ENCODE measurements around the gene PON2.

DNA sequence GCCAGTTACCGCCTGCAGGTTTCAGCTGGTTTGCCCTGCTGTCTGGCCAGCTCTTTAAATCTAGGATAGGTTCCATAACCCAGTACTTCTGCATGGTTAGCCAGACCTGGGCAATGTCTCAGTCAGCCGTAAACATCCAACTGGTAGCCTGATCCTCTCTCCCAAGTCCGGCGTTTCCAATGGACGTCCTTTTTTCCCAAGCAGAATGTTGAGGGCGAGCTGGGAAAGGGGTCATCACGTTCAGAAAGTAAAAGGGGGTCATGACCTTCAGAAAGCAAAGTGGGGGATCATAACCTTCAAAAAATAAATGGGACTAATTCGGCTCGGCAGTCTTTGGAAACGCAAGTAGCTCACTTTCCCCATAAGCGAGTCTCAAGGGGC, 39.1 kb downstream of the PON2 start:
- TF ChIP-seq, protein P1, sequence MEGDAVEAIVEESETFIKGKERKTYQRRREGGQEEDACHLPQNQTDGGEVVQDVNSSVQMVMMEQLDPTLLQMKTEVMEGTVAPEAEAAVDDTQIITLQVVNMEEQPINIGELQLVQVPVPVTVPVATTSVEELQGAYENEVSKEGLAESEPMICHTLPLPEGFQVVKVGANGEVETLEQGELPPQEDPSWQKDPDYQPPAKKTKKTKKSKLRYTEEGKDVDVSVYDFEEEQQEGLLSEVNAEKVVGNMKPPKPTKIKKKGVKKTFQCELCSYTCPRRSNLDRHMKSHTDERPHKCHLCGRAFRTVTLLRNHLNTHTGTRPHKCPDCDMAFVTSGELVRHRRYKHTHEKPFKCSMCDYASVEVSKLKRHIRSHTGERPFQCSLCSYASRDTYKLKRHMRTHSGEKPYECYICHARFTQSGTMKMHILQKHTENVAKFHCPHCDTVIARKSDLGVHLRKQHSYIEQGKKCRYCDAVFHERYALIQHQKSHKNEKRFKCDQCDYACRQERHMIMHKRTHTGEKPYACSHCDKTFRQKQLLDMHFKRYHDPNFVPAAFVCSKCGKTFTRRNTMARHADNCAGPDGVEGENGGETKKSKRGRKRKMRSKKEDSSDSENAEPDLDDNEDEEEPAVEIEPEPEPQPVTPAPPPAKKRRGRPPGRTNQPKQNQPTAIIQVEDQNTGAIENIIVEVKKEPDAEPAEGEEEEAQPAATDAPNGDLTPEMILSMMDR (conservative IDR thresholded peaks at IDR 0.05; ENCODE audit: low read length), result no peak
- TF ChIP-seq EZH2phosphoT487 (IDR thresholded peaks at IDR 0.05; ENCODE audit: borderline replicate concordance, low read depth, low read length), result no peak
